NK-92 (cell line): Measurements from ENCODE around the gene RSAD1.
"Not testable (repeated sequence)": the region's sequence is repeated elsewhere in the genome, so short reads cannot be mapped to it uniquely, and the experiment has no call there.

Experiments used
- DNase-seq: peaks from one replicate; lab custom pipeline; 2025; ENCODE audit not compliant: unreplicated experiment; lab: John Stamatoyannopoulos, UW

Gene RSAD1

GRCh38 chr17:50471009-50471905, 7.4 kb upstream of the RSAD1 start:
- DNase-seq, result no peak

GRCh38 chr17:50472286-50472685, 6.4 kb upstream of the RSAD1 start:
- no peak for DNase-seq

GRCh38 chr17:50472761-50473161, 5.9 kb upstream of the RSAD1 start:
- not testable (repeated sequence) for DNase-seq

- DNase-seq, result no peak
These were observed 4.8 kb upstream of the RSAD1 start for GRCh38 chr17:50473901-50474300.

- no peak for DNase-seq
These were observed 4.1 kb upstream of the RSAD1 start for GRCh38 chr17:50474523-50474922.

GRCh38 chr17:50475362-50475761, 3.3 kb upstream of the RSAD1 start:
- DNase-seq, result no peak

GRCh38 chr17:50475775-50476544, 2.7 kb upstream of the RSAD1 start:
- not testable (repeated sequence) for DNase-seq

- DNase-seq, result no peak
These were observed 1.9 kb upstream of the RSAD1 start for GRCh38 chr17:50476545-50477315.

- no peak for DNase-seq
These were observed 684 bp upstream of the RSAD1 start for GRCh38 chr17:50477976-50478375.

- DNase-seq, result no peak
These were observed 972 bp downstream of the RSAD1 start for GRCh38 chr17:50479522-50480141.

- no peak for DNase-seq
These were observed 1.6 kb downstream of the RSAD1 start for GRCh38 chr17:50480142-50480764.

GRCh38 chr17:50480854-50481490, 2.3 kb downstream of the RSAD1 start:
- DNase-seq, result no peak

- no peak for DNase-seq
These were observed 3.0 kb downstream of the RSAD1 start for GRCh38 chr17:50481648-50482047.

- no peak for DNase-seq
These were observed 3.5 kb downstream of the RSAD1 start for GRCh38 chr17:50482110-50482509.

- no peak for DNase-seq
These were observed 3.9 kb downstream of the RSAD1 start for GRCh38 chr17:50482516-50482915.

- no peak for DNase-seq
These were observed 4.6 kb downstream of the RSAD1 start for GRCh38 chr17:50483266-50483665.

GRCh38 chr17:50484386-50485155, 5.9 kb downstream of the RSAD1 start:
- DNase-seq, result no peak

- DNase-seq, result no peak
These were observed 8.8 kb downstream of the RSAD1 start for GRCh38 chr17:50487213-50488096.
